Activated naive CD8-positive, alpha-beta T cell (primary cell): ENCODE measurements around the gene TMEM63C.
"Not testable (repeated sequence)": the region's sequence is repeated elsewhere in the genome, so short reads cannot be mapped to it uniquely, and the experiment has no call there.

Source experiments
- H3K27ac Mint-ChIP-seq: one replicate; pipeline ENCODE4 v1.8.0; 2021; ENCODE audit warnings: mixed read lengths
- H3K27me3 Mint-ChIP-seq: one replicate; pipeline ENCODE4 v1.8.0; 2021; ENCODE audit warnings: mixed read lengths
- H3K36me3 Mint-ChIP-seq: one replicate; pipeline ENCODE4 v1.8.0; 2021; ENCODE audit warnings: mixed read lengths
- H3K4me1 Mint-ChIP-seq: one replicate; pipeline ENCODE4 v1.8.0; 2021; ENCODE audit warnings: low read depth, mixed read lengths
- H3K4me3 Mint-ChIP-seq: one replicate; pipeline ENCODE4 v1.8.0; 2021; ENCODE audit warnings: mild to moderate bottlenecking, mixed read lengths
- H3K9me3 Mint-ChIP-seq: one replicate; pipeline ENCODE4 v1.8.0; 2021; ENCODE audit warnings: low read depth, mixed read lengths

Gene TMEM63C

DNA sequence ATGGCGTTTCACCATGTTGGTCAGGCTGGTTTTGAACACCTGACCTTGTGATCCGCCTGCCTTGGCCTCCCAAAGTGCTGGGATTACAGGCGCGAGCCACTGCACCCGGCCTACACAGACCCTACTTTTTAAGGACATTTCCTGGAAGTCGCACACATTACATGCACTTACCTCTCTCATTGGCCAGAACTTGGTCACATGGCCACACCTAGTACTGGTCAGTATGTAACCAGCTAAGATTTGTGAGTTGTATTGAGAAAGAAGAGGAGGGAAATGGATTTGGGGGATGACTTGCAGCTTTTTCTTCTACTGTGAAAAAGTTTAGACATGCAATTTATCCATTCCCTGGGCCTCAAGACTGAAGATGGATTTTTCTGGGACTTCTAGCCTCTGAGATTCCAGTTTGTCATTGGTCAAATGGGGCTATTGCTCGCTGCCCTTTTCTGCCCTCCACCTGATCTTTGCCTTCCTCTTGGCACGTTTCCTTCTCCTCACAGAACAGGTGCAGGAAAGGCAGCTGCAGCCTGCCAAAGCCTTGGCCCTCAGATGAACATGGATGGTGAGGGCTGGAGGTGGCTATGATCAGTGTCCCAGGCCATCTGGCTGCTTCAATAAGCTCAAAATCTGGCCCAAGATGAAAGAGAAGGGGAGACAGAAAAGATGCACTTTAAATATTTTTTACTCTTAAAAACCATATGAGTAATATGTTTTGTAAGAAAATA is 32.9 kb upstream of the TMEM63C start:
- no peak overlapping the region for H3K27ac Mint-ChIP-seq
- peaks cover 34% of the 10 kb centered on the region for H3K27me3 Mint-ChIP-seq
- H3K9me3 Mint-ChIP-seq: no peaks in the 10 kb centered on the region
- H3K36me3 Mint-ChIP-seq: no peaks in the 10 kb centered on the region
- H3K4me1 Mint-ChIP-seq: no peaks in the 10 kb centered on the region
- H3K4me3 Mint-ChIP-seq: no peak overlapping the region

DNA sequence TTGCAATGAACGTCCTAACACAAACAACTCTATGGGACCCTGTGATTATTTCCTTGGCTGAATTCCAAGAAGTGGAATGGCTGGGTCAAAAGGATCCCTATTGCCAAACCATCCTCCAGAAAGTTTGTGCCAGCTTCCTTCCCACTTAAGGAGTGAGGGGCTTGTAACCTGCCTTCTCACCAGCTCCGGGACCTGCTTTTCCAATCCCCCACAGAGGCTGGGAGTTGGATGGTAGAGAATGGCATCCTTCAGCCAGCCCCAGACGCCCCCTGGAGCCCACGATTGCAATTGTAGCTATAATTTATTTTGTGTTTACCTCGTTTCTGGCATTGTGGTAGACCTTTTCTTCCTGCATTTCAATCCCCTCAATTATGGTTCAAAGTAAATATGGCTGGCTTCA is 30.4 kb upstream of the TMEM63C start:
- H3K4me3 Mint-ChIP-seq: no peak overlapping the region
- peaks cover 24% of the 10 kb centered on the region for H3K27me3 Mint-ChIP-seq
- no peaks in the 10 kb centered on the region for H3K36me3 Mint-ChIP-seq
- H3K27ac Mint-ChIP-seq: no peak overlapping the region
- no peaks in the 10 kb centered on the region for H3K4me1 Mint-ChIP-seq
- H3K9me3 Mint-ChIP-seq: no peaks in the 10 kb centered on the region

DNA sequence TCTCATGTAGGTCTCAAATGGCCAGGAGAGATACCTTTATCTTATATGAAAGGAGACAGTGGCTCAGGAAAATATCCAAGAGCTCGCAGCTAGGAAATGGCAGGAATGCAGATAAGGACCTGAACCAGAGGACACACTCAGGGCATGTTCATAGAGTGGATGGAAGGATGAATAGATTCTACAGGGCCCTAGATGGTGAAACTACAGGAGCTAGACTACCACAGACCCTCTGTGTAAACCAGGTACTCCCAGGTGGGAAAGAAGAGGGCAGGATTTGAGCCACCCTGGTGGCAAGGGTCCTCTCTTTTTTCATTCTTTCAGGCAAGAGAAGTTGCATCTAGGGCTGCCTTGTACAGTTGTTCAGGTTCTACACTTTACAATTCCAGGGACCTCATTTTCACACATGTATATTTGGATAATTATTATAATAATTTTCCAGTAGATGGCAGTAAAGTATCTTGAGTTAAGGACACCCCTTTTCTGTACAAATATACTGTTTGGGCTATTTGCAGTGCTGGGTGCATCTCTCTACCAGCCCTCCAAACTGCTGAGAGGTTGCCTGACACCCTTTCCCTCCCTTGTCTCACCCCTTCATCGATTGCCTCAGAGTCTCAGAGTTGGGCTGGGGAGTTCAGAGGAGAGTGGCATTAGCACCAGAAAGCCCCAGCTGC is 29.5 kb upstream of the TMEM63C start:
- Mint-ChIP-seq H3K4me1 (no peaks in the 10 kb centered on the region), H3K36me3 (no peaks in the 10 kb centered on the region), H3K4me3 (no peak overlapping the region), H3K27ac (no peak overlapping the region), H3K27me3 (peaks cover 23% of the 10 kb centered on the region), H3K9me3 (no peaks in the 10 kb centered on the region)

DNA sequence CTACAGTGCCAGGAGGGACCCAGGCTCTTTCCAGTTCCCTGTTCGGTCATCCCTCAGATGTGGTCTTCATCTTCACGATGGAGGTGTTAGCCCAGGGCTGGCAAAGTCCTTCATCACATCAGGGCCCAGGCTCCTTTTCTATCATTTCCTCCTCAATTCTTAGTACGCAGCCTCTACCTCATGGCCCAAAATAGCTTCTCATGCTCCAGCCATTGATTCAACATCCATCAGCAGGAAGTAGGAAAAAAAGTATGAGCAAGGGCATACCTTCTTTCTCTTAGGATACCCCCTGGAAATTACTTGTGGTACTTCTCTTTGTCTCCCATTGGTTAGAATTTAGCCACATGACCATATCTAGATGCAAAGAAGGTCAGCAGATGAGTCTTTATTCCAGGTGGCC is 27.8 kb upstream of the TMEM63C start:
- Mint-ChIP-seq H3K27ac (no peak overlapping the region), H3K4me3 (no peak overlapping the region), H3K4me1 (no peaks in the 10 kb centered on the region), H3K9me3 (no peaks in the 10 kb centered on the region), H3K27me3 (peaks cover 24% of the 10 kb centered on the region), H3K36me3 (no peaks in the 10 kb centered on the region)

DNA sequence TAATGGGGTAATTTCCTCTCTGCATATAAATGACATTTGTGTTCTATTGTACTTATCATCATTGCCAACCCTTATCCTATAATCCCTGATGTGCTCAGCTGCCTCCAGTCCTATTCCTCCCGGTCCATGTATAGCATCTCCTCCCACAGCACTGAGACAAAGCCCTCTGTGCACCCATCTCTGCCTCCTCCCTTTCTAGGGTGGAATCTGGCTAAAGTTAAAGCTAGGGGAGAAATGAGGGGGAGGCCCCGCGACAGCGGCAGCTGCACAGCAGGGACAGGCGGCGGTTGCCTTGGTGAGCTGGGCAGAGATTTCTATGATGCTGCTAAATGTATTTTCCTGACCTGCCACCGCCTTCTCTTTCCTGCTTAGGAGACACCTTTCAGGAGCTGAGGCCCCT is 27.2 kb upstream of the TMEM63C start:
- no peaks in the 10 kb centered on the region for H3K4me1 Mint-ChIP-seq
- H3K27ac Mint-ChIP-seq: no peak overlapping the region
- no peaks in the 10 kb centered on the region for H3K9me3 Mint-ChIP-seq
- peaks cover 25% of the 10 kb centered on the region for H3K27me3 Mint-ChIP-seq
- no peaks in the 10 kb centered on the region for H3K36me3 Mint-ChIP-seq
- no peak overlapping the region for H3K4me3 Mint-ChIP-seq

DNA sequence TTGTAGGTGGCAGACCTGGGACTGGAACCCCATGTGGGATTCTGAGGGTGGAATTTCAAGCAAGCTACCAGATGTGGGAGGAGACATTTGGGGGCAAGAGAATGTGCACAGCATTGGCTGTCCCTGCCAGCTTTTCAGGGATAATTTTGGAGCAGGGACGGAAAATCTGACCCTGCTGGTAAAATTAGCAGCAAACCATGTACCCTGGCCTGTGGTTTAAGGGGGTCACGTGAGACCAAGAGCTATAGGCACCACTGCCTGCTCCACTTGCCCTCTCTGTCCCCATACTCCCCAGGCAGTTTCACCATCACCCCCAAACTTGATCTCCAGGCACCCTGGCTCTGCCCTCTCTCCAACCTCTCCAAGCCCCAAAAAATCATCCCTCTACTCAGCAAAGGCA is 26.5 kb upstream of the TMEM63C start:
- no peaks in the 10 kb centered on the region for H3K4me1 Mint-ChIP-seq
- H3K27me3 Mint-ChIP-seq: peaks cover 22% of the 10 kb centered on the region
- H3K27ac Mint-ChIP-seq: no peak overlapping the region
- no peaks in the 10 kb centered on the region for H3K36me3 Mint-ChIP-seq
- H3K4me3 Mint-ChIP-seq: no peak overlapping the region
- H3K9me3 Mint-ChIP-seq: no peaks in the 10 kb centered on the region

DNA sequence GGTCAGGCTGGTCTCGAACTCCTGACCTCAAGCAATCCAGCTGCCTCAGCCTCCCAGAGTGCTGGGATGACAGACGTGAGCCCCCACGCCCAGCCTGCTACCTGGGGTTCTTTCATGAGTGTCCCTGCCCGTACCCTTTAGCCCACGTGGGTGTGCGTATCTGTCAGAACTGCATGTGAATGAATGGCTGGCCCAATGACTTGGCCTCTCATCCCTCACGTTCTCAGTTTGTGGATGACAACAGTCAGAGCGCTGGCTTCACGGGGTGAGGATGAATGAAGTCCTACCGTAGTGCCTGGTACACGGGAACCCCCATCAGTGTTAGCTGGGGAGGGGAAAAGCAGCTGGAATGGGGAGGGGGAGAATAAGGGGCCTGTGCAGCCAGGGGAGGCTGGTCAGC is 23.9 kb upstream of the TMEM63C start:
- H3K36me3 Mint-ChIP-seq: no peaks in the 10 kb centered on the region
- no peak overlapping the region for H3K4me3 Mint-ChIP-seq
- H3K4me1 Mint-ChIP-seq: no peaks in the 10 kb centered on the region
- H3K27me3 Mint-ChIP-seq: peaks cover 25% of the 10 kb centered on the region
- H3K9me3 Mint-ChIP-seq: no peaks in the 10 kb centered on the region
- H3K27ac Mint-ChIP-seq: no peak overlapping the region

DNA sequence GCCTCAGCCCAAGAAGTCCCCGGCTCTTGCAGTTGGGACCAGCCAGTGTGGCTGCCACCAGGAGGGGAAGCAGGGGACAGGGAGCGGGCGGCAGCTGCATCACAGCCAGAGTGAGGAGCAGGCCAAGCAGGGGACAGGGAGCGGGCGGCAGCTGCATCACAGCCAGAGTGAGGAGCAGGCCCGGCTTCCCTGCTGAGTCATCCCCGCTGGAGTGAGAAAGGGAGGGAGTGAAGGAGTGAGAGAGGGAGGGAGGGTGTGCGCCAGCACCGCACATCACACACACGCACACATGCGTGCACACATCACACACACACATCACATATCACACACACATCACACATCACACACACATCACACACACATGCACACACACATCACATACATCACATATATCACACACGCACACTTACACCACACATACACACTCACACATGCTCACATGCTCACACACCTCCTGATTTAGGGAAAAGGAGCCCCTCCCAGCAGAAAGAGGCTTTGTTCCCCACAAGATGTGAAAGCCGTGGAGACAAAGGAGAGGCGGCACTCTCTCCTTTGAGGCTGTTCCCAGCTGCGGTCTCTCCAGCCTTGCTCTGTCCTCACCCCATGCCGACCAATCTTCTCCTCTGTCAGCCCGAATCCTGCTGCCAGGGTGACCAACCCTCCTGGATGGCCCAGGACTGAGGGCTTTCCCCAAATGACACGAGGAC is 23.3 kb upstream of the TMEM63C start:
- H3K27me3 Mint-ChIP-seq: peaks cover 20% of the 10 kb centered on the region
- H3K27ac Mint-ChIP-seq: no peak overlapping the region
- no peaks in the 10 kb centered on the region for H3K9me3 Mint-ChIP-seq
- H3K4me1 Mint-ChIP-seq: no peaks in the 10 kb centered on the region
- no peaks in the 10 kb centered on the region for H3K36me3 Mint-ChIP-seq
- no peak overlapping the region for H3K4me3 Mint-ChIP-seq

DNA sequence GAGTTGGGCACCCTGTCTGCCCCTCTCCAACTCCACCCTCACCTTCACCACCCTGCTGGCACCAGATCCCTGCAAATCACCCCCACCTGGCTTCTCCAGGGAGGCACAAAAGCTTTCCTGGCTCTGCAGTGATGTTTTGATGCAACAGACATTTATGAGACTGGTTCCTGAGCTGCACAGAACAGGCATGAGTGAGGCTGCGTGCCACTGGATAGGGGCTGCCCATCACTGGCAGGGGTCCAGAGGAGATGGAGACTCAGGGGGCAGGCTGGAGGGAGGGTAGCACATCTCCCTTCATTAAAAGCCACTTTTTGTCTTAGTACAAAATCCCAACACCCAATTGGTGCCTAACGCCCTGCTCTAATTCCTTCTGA is 22.7 kb upstream of the TMEM63C start:
- Mint-ChIP-seq H3K36me3 (no peaks in the 10 kb centered on the region), H3K4me1 (no peaks in the 10 kb centered on the region), H3K27ac (no peak overlapping the region), H3K9me3 (no peaks in the 10 kb centered on the region), H3K4me3 (no peak overlapping the region), H3K27me3 (peaks cover 19% of the 10 kb centered on the region)

DNA sequence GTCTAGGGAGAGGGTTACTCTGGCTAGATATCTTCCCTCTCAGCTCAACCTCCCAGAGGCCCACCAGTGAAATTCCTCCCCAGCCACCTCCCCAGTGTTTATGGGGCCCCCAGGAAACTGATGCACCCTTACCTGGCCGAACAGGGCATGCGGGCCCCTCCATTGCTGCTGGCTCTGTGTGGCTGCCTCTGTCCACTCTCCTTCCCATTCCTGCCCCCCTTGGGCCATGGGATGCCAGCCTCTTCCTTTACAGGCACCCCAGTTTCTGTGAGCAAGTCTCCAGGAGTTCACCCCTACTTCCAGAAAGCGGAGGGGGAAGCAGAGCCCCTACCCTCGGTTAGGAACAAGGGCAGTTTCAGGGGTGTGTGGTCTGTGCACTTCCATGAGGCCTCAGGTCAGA is 20.6 kb upstream of the TMEM63C start:
- Mint-ChIP-seq H3K9me3 (no peaks in the 10 kb centered on the region), H3K4me1 (no peaks in the 10 kb centered on the region), H3K27ac (no peak overlapping the region), H3K27me3 (peaks cover 19% of the 10 kb centered on the region), H3K4me3 (no peak overlapping the region), H3K36me3 (no peaks in the 10 kb centered on the region)

DNA sequence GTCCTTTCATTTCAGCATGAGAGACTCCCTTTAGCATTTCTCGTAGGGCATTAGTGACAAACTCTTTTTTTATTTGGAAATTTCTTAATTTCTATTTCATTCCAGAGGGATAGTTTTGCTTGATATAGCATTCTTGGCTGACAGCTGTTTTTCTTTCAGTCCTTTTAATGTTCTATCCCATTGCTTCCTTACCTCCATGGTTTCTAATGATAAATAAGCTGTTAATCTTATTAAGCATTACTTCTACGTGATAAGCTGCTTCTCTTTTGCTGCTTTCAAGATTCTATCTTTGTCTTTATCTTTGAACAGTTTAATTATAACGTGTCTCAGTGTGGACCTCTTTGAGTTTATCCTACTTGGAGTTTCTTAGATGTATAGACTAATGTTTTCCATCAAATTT is 11.6 kb upstream of the TMEM63C start:
- Mint-ChIP-seq H3K27me3 (peaks cover 17% of the 10 kb centered on the region), H3K4me3 (no peak overlapping the region), H3K4me1 (no peaks in the 10 kb centered on the region), H3K9me3 (peaks cover 18% of the 10 kb centered on the region), H3K27ac (no peak overlapping the region), H3K36me3 (no peaks in the 10 kb centered on the region)

DNA sequence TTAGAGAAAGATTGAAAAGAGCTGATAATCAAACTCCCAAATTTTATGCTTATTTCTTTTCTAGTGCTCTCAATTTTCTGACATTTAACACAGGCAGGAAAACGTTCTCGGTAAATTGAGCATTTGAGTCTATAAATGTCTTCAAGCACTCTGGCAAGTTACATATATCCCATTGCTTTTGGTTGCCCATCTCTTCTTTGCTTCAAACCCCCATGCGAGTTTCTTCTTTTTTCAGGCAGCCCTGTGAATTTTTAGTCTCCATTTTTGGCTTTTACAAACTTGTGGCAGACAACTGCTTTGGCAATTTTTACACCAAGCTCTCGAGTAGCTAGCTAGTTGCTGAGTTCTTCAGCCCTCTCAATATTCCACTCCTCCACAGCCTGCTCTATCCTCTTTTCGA is 8.7 kb upstream of the TMEM63C start:
- Mint-ChIP-seq H3K9me3 (peaks cover 18% of the 10 kb centered on the region), H3K36me3 (no peaks in the 10 kb centered on the region), H3K27me3 (peaks cover 15% of the 10 kb centered on the region), H3K4me3 (no peak overlapping the region), H3K27ac (no peak overlapping the region), H3K4me1 (no peaks in the 10 kb centered on the region)

DNA sequence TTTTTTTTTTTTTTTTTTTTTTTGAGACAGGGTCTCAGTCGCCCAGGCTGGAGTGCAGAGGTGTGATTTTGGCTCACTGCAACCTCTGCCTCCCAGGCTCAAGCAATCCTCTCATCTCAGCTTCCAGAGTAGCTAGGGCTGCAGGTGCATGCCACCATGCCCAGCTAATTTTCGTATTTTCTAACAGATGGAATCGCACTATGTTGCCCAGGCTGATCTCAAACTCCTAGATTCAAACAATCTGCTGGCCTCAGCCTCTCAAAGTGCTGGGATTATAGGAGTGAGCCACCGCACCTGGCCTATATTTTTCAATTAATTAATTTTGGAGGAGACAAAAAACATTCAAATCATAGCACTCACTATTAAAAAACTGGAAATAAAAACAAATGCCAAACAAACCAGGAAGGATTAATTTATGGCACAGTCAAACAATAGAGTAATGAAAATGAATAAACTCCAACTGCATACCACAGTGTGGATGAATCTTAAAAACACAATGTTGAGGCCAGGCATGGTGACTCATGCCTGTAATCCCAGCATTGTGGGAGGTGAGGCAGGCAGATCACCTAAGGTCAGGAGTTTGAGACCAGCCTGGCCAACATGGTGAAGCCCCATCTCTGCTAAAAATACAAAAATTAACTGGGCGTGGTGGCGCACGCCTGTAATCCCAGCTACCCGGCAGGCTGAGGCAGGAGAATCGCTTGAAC is 7.5 kb upstream of the TMEM63C start:
- H3K27me3 Mint-ChIP-seq: peaks cover 10% of the 10 kb centered on the region
- H3K36me3 Mint-ChIP-seq, H3K27ac Mint-ChIP-seq, H3K4me3 Mint-ChIP-seq, H3K4me1 Mint-ChIP-seq: not testable (repeated sequence)
- H3K9me3 Mint-ChIP-seq: peaks cover 13% of the 10 kb centered on the region

DNA sequence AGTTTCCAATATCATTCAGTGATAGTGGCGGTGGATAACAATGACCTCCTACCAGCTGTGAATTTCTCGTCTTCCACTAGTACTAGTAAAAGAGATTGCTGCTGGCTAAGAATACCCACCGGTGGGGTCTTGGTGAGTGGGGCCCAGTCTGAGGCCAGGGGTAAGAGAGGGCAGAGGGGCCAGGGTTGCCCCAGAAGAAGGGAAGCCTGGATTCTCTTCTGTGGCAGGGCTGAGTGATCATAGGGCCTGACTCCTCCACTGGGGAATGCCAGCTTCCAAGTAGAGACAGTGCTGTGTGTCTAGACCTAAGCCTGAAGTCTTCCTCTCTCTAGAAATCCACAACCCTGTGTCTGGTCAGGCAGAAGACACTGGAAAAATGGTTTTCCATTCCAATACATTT is 5.8 kb upstream of the TMEM63C start:
- Mint-ChIP-seq H3K36me3 (no peaks in the 10 kb centered on the region), H3K27me3 (peaks cover 10% of the 10 kb centered on the region), H3K27ac (no peak overlapping the region), H3K4me3 (no peak overlapping the region), H3K9me3 (peaks cover under 1% of the 10 kb centered on the region), H3K4me1 (no peaks in the 10 kb centered on the region)

DNA sequence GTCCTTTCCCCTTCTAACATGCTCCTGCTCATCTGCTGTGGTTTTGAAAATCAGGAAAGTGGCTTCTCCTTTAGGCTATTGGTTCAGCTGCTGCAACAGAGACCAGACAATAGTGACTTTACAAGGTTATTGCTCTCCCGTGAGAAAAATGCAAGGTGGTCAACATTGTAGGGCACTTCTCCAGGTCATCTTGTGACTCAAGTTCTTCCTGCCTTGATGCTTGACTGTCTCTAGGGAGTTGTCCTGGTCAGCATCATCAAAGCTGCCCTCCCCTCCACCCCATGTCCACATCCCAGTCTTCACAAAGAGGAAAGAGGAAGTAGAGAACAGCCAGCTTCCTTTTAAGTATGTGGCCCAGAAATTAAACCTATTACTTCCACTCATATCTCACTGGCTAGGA is 3.9 kb upstream of the TMEM63C start:
- H3K27me3 Mint-ChIP-seq: peaks cover 12% of the 10 kb centered on the region
- no peak overlapping the region for H3K27ac Mint-ChIP-seq
- H3K4me1 Mint-ChIP-seq: peaks cover 8% of the 10 kb centered on the region

More for the DNA sequence above, 3.9 kb upstream of the TMEM63C start:
- no peaks in the 10 kb centered on the region for H3K36me3 Mint-ChIP-seq
- H3K4me3 Mint-ChIP-seq: no peak overlapping the region
- H3K9me3 Mint-ChIP-seq: no peaks in the 10 kb centered on the region
